ENCODE data around the gene HIC2.
"Not testable (repeated sequence)": the region's sequence is repeated elsewhere in the genome, so short reads cannot be mapped to it uniquely, and the experiment has no call there.

HIC2 gene

GRCh38 chr22:21435998-21436810 is 19.0 kb downstream of the HIC2 start:
- not testable (repeated sequence) for DNase-seq

DNA sequence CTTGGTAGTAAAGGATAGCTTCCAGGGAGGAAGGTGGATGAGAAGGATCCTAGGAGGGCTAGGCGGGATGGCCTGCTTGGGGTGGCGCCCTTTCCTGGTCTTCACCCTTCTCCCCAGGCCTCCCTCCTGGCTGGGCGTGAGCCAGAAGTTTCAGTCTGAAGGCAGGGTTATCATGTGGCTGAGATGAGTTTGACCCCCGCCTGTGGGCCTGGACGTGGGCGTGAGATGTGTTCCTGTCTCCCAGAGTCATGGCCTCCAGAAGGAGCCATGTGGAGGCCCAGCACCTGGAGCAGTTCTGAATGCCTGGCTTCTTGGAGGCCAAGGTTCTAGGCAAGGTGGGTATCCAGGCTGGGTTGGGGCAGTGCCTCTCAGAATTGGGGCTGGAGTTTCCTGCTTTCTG is 20.8 kb downstream of the HIC2 start:
- not testable (repeated sequence) for DNase-seq

DNA sequence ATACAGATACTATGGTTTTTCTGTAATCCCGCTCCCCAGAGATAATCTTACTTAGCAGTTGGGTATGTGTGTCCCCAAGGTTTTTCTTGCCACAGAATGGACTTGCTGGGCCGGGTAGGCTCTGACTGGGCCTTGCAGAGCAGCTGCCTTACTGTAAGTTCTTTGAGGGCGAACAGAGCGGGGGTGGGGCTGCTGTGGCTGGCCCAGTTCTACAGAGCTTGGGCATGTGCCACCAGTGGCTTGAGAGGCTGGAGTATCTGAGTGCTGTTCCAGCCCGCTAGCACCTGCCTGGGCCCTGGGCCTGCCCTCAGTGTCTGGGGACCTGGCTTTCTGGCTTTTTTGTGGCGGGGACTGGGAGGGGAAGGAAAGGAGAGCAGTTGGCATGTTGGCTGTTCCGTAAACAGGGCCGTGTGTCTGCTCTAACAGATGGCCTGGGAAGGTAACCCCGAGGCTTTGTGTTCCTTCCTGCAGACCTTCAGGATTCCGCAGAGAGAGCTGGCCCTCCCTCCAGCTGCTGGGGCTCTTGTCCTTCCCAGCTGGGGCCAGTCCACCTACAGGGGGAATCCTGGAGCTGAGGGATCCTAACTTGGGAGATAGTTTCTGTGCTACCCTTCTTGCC is 23.0 kb downstream of the HIC2 start:
- not testable (repeated sequence) for DNase-seq

DNA sequence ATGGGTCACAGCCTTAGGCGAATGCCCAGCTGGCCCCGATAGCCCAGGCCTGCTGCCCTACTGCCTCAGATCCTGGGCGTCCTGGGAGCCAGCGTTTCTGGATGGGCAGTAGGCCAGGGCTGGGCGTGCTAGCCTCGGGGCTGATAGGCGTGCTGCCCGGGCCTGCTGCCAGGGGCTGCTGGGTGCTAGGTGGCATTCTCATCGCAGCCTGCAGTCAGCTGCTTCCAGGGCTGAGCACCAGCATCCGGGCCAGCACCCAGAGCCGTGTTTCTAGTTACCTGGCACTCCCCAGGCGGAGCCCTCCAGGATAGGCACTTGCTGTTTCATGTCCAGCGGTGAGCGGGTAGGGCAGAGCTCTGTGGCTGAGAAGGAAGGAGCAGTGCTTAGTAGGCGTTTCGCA is 23.5 kb downstream of the HIC2 start:
- not testable (repeated sequence) for DNase-seq

GRCh38 chr22:21441170-21441569 is 24.0 kb downstream of the HIC2 start:
- DNase-seq = not testable (repeated sequence)

DNA sequence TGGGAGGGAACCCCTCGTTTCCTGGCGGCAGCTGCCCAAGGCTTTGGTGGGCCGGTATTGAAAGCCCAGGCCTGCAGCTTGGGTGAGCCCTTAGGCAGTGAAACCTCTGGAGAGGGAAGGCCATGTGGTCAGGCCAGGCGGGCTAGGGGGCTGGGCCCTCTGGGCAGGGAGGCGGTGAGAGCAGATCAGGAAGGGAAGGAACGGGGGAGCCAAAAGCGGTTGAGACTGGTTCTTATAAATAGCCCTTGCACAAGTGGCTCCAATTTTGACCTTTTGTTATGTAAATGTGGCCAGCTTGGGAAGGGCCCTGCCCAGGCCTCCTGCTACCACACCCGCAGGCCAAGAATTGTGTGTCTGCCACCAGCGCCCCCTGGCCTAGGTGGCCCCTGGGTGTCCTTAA is 25.0 kb downstream of the HIC2 start:
- DNase-seq = not testable (repeated sequence)

DNA sequence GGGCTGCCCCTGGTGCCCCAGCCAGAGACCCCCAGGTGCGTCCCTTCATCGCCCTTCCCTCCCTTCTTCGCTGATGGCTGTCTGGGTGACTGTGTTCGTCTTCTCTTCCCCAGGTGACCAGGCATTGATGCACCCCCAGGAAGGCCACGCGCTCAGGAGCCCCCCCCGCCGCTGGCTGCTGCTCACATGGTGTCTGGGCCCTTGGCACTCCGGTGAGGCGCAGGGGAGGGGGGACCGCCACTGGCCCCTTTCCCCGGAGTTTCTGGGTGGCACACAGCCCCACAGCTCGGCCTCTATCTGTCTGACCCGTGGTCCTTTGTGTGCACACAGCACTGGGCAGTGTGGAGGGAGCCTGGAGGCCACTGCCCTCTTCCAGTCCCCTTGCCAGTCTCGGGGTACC is 25.5 kb downstream of the HIC2 start:
- DNase-seq = not testable (repeated sequence)

DNA sequence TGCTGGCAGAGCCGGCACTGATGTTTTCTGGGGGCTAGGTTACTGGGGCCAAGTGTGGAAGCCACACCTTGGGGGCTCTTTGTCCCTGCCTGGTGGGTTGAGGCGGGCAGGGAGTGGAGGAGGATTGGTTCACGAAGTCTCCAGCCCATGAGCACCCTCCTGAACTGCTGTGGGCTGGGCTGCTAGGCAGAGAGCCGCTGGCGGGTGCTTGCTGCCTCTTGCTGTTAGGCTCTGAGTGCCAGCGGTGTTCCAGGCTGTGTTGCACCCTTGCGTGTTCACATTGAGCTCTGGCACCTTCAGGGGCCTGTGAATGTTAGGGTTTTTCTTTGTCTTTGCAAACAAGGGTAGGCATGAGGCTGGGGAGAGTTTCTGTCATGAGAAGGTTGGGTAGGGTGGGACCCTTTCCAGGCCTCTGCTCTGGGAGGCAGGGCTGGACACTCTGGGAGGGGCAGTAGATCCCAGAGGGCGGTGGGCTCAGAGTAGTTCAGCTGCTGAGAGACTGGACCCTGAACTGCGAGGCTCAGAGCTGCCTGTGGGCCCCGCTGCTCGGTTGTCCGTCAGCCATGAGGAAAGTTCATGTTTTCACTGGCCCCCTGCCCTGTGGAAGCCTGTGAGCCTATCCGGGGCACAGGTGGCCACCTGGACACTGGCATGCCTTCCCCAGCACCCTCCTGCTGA is 26.0 kb downstream of the HIC2 start:
- DNase-seq = no peak

DNA sequence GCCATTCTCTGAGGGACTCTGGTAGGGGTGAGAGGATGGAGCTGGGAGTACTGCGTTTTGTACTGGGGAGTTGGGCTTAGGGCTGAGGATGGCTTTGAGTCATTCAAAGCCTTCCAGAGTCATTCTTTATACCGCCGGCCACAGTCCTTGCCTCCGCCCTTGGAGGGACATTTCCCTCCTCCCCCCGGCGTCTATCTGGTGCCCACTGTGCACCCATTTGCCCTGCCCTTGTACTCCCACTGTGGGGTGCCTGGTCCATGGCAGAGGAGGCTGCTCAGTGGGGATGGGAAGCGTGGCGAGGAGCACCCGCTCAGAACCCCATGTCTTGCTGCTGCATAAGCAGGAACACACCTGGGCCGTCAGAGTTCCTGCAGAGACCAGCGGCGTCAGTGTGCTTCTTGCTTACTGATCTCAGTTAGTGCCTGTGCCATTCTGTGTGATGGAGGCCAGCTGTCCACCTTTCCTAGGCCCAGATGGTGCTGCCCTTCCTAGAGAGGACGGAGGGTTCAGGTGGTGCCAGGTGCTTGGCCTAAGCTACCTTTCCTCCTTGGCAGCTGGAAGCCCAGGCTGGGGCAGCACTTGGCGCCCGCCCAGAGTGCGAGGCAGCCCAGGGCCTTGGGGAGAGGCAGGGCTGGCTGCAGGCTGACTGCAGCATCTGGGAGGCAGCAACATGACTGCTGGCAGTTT is 26.7 kb downstream of the HIC2 start:
- no peak for DNase-seq

- no peak for DNase-seq
Observed at GRCh38 chr22:21444701-21445436, 27.7 kb downstream of the HIC2 start.

GRCh38 chr22:21445437-21446127 is 28.4 kb downstream of the HIC2 start:
- DNase-seq = no peak

GRCh38 chr22:21446128-21446826 is 29.1 kb downstream of the HIC2 start:
- DNase-seq = no peak

GRCh38 chr22:21446827-21447690 is 29.9 kb downstream of the HIC2 start:
- DNase-seq = no peak

GRCh38 chr22:21447694-21448402 is 30.7 kb downstream of the HIC2 start:
- no peak for DNase-seq

- DNase-seq = no peak
Observed at GRCh38 chr22:21448627-21449416, 31.7 kb downstream of the HIC2 start.

- DNase-seq = no peak
Observed at GRCh38 chr22:21449531-21450319, 32.6 kb downstream of the HIC2 start.

GRCh38 chr22:21450320-21450831 is 33.2 kb downstream of the HIC2 start:
- DNase-seq = no peak
